Measurements from ENCODE around the gene PPP1R15B.

DNA sequence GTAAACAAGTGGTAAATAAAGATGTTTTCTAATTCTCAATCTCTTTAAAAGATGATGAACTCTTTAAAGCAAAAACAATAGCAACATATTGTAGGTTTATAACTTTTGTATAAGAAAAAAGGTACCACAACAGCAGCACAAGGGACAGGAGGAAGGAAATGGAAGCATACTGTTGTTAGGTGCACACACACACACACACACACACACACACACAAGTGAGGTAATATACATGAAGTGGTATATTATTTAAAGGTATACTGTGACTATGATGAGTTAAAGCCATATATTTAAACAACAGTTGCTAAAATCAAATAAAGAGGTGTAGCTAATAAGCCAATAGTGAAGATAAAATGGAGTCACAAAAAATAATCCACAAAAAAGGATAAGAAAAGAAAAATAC, 20.0 kb downstream of the PPP1R15B start:
- TF ChIP-seq, protein P1, sequence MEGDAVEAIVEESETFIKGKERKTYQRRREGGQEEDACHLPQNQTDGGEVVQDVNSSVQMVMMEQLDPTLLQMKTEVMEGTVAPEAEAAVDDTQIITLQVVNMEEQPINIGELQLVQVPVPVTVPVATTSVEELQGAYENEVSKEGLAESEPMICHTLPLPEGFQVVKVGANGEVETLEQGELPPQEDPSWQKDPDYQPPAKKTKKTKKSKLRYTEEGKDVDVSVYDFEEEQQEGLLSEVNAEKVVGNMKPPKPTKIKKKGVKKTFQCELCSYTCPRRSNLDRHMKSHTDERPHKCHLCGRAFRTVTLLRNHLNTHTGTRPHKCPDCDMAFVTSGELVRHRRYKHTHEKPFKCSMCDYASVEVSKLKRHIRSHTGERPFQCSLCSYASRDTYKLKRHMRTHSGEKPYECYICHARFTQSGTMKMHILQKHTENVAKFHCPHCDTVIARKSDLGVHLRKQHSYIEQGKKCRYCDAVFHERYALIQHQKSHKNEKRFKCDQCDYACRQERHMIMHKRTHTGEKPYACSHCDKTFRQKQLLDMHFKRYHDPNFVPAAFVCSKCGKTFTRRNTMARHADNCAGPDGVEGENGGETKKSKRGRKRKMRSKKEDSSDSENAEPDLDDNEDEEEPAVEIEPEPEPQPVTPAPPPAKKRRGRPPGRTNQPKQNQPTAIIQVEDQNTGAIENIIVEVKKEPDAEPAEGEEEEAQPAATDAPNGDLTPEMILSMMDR (IDR thresholded peaks at IDR 0.05), result no peak
- TF ChIP-seq KDM1A (IDR thresholded peaks at IDR 0.05; ENCODE audit: low read depth) (no peak), CHD2 (IDR thresholded peaks at IDR 0.05; ENCODE audit: low read length, partially characterized antibody) (no peak), POLR2A (IDR thresholded peaks at IDR 0.05; ENCODE audit: low read length) (no peak), POLR2AphosphoS2 (conservative IDR thresholded peaks at IDR 0.05; ENCODE audit: low read length) (no peak), NPAS2 (CRISPR knock-in tag; IDR thresholded peaks at IDR 0.05; ENCODE audit: borderline replicate concordance) (no peak), HEYL (CRISPR knock-in tag; IDR thresholded peaks at IDR 0.05) (no peak), PHF8 (IDR thresholded peaks at IDR 0.05; ENCODE audit: borderline replicate concordance, low read depth) (no peak), ZFP36 (IDR thresholded peaks at IDR 0.05; ENCODE audit: borderline replicate concordance, partially characterized antibody) (no peak), SMC3 (IDR thresholded peaks at IDR 0.05) (no peak), SREBF2 (IDR thresholded peaks at IDR 0.05) (no peak), RNF2 (IDR thresholded peaks at IDR 0.05; ENCODE audit: borderline replicate concordance, low read depth) (no peak)
- TF ChIP-seq, protein P2, sequence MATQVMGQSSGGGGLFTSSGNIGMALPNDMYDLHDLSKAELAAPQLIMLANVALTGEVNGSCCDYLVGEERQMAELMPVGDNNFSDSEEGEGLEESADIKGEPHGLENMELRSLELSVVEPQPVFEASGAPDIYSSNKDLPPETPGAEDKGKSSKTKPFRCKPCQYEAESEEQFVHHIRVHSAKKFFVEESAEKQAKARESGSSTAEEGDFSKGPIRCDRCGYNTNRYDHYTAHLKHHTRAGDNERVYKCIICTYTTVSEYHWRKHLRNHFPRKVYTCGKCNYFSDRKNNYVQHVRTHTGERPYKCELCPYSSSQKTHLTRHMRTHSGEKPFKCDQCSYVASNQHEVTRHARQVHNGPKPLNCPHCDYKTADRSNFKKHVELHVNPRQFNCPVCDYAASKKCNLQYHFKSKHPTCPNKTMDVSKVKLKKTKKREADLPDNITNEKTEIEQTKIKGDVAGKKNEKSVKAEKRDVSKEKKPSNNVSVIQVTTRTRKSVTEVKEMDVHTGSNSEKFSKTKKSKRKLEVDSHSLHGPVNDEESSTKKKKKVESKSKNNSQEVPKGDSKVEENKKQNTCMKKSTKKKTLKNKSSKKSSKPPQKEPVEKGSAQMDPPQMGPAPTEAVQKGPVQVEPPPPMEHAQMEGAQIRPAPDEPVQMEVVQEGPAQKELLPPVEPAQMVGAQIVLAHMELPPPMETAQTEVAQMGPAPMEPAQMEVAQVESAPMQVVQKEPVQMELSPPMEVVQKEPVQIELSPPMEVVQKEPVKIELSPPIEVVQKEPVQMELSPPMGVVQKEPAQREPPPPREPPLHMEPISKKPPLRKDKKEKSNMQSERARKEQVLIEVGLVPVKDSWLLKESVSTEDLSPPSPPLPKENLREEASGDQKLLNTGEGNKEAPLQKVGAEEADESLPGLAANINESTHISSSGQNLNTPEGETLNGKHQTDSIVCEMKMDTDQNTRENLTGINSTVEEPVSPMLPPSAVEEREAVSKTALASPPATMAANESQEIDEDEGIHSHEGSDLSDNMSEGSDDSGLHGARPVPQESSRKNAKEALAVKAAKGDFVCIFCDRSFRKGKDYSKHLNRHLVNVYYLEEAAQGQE (IDR thresholded peaks at IDR 0.05), result no peak
- TF ChIP-seq, protein P3, sequence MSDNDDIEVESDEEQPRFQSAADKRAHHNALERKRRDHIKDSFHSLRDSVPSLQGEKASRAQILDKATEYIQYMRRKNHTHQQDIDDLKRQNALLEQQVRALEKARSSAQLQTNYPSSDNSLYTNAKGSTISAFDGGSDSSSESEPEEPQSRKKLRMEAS (IDR thresholded peaks at IDR 0.05), result no peak

All from A549 (cell line).